Stimulated activated CD8-positive, alpha-beta memory T cell treated with anti-CD3 and anti-CD28 coated beads, Interleukin-15, amount 100 ng/mL, for 1 hour (primary cell): ENCODE data around the gene HSD17B13.
"Not testable (repeated sequence)": the region's sequence is repeated elsewhere in the genome, so short reads cannot be mapped to it uniquely, and the experiment has no call there.

Experiments used
- DNase-seq: peaks from one replicate; pipeline ENCODE4 v3.0.0-alpha.2; 2020; ENCODE audit warnings: low read depth

HSD17B13 gene

GRCh38 chr4:87316961-87317360 lies 5.7 kb downstream of the HSD17B13 start:
- no peak for DNase-seq

- not testable (repeated sequence) for DNase-seq
Observed at GRCh38 chr4:87315000-87315399, 7.7 kb downstream of the HSD17B13 start.

- no peak for DNase-seq
Observed at GRCh38 chr4:87313756-87314155, 8.9 kb downstream of the HSD17B13 start.

DNA sequence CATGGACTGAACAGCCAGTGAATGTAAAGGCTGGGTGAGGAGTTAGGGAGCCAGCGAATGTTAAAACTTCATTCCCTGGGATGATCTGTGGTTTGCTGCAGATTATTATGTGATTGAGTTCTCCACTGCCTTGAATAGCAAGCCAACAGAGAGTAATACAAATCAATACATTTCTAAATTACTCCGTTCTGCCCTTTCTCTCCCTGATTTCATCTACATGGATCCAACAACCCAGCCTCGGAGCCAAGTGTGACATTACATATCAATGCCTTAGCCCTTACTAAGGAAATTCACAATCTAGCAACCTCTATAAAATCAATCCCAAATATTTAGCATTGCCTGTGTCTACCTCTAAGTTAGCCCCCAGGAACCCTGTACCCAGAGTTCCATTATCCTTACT lies 11.0 kb downstream of the HSD17B13 start:
- DNase-seq: no peak

- DNase-seq: no peak
Observed at GRCh38 chr4:87310691-87311335, 11.9 kb downstream of the HSD17B13 start.

- DNase-seq: no peak
Observed at GRCh38 chr4:87309625-87310024, 13.1 kb downstream of the HSD17B13 start.

DNA sequence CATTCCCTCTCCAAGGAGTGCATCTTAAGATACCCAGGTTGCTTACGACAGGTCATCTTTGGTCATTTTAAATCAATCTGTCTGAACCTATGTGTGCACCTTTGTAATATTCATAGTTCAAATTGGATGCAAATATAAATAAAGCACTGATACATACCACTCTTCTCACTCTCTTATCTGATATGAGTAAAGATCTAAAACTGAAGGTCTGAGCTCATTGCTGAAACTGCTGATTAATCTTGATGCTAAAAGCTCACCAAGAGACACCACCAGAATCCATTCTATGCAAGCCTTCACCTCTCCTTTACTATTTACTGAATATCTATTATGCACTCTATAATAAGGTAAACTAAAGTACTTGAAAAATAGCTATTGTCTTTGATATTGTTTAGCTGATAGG lies 16.6 kb downstream of the HSD17B13 start:
- DNase-seq: no peak

GRCh38 chr4:87305562-87305961 lies 17.1 kb downstream of the HSD17B13 start:
- DNase-seq: no peak

- DNase-seq: no peak
Observed at GRCh38 chr4:87304745-87305432, 17.8 kb downstream of the HSD17B13 start.

DNA sequence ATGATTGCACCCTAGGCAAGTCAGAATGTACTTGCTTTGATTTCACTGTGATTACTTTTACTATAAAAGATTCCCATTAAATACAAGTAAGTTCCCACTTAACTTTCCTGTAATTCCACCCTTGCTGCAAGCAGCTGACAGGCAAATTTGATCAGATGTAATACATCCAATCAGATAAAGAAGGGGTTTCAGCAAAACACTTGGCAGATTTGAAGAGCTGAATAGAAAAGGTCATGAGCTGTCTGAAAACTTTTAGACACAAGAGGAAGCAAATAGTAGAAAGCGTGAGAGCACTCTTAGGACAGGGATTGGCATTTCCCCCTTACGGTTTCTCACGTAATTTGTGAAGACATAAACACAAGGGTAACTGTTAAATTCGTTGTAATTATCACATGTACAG lies 22.8 kb downstream of the HSD17B13 start:
- DNase-seq: no peak

GRCh38 chr4:87298362-87298761 lies 24.3 kb downstream of the HSD17B13 start:
- no peak for DNase-seq

DNA sequence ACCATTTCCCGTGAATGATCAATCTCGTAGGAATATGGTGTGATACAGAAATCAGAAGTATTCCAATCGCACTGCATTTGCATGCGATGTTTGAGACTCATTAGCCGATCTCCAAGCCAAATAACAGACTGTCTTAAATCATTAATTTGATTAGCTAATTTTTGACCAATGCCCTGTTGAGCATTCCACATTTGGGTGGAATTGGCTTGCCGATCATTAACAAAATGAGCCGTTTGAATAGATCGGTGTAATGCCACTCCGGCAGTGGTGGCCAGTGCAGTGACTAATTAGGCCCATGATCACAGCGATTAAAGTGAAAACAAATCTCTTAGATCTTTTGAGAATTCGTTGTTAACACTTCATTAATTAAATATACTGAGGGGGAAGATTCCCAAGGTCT lies 27.8 kb downstream of the HSD17B13 start:
- not testable (repeated sequence) for DNase-seq

- not testable (repeated sequence) for DNase-seq
Observed at GRCh38 chr4:87293889-87294288, 28.8 kb downstream of the HSD17B13 start.

- no peak for DNase-seq
Observed at GRCh38 chr4:87286970-87287369, 35.7 kb downstream of the HSD17B13 start.

DNA sequence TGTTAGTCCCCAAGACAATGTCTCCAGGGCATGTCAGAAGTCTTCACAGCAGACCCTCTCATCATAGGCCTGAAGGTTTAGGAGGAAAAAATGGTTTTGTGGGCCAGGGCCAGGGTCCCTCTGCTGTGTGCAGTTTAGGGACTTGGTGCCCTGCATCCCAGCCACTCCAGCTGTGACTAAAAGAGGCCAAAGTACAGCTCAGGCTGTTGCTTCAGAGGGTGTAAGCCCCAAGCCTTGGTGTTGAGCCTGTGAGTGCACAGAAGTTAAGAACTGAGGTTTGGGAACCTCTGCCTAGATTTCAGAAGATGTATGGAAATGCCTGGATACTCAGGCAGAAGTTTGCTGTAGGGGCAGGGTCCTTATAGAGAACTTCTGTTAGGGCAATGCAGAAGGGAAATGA lies 38.4 kb downstream of the HSD17B13 start:
- not testable (repeated sequence) for DNase-seq

- DNase-seq: no peak
Observed at GRCh38 chr4:87283151-87283550, 39.5 kb downstream of the HSD17B13 start.

- DNase-seq: no peak
Observed at GRCh38 chr4:87281603-87282002, 41.1 kb downstream of the HSD17B13 start.

DNA sequence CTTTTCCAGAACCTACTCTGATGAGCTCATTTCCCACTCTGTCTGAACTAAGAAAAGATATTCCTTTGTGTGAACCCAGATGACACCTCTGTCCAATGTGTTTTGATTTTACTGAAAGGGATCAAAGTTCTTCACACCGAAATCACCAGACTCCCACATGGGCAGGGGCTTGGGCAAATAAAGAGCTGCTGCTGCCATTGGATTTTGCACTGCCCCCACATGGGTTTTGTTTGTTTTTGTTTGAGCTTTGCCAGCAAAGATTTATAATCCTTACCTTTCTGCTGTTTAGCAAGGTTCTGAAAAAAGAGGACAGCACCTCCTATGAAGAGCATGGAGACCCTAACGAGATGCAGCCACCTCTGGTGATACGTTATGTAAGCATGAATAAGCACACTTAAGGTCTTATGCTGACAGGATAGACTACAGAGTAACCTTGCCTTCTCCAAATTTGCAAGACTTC lies 44.3 kb downstream of the HSD17B13 start:
- DNase-seq: no peak

GRCh38 chr4:87275311-87275710 lies 47.4 kb downstream of the HSD17B13 start:
- no peak for DNase-seq

GRCh38 chr4:87274803-87275202 lies 47.9 kb downstream of the HSD17B13 start:
- no peak for DNase-seq

GRCh38 chr4:87274327-87274726 lies 48.4 kb downstream of the HSD17B13 start:
- no peak for DNase-seq

- DNase-seq: no peak
Observed at GRCh38 chr4:87270825-87271224, 51.9 kb downstream of the HSD17B13 start.

- no peak for DNase-seq
Observed at GRCh38 chr4:87270144-87270543, 52.5 kb downstream of the HSD17B13 start.

- DNase-seq: no peak
Observed at GRCh38 chr4:87268411-87268810, 54.3 kb downstream of the HSD17B13 start.
